Measurements from ENCODE around the gene UGT1A1. TPM values are rescaled to one million over a fixed set of nuclear protein-coding genes. Genes with fewer than 3 reads are reported as not detected.

Gene UGT1A1
- total and polyA plus RNA-seq, 2 donors (not counting 1 experiment from before 2014, with no cell fraction given) = not detected

DNA sequence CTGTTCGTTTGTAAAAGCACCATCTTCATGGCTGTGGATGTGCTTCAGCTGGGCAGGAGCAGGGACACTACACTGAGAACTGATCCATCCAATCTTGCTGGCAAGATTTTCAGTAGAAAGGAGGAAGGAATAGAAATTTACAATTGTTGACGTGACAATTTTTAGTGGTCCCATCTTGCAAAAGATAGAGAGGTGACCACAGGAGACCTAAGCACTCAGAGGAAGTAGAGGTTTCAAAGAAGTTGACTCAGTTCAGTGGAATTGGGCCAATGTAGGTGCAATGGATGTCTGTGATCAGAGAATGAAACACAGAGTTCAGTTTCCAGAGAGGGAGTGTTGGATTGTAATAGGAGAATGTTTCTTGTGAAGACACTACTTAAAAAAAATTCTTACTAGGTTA, 45.9 kb upstream of the UGT1A1 start:
- CTCF ChIA-PET = no interaction called here
- intact Hi-C loops (cut with micrococcal nuclease) = no loop called here
- H3K4me1 Mint-ChIP-seq = peaks cover 3% of the 10 kb centered on the region
- Histone ChIP-seq H4K20me1 (ENCODE audit: control insufficient read depth, insufficient read depth, low read length, poor library complexity, severe bottlenecking) (no peaks in the 10 kb centered on the region), H3K4me3 (ENCODE audit: control extremely low read depth in 1 of 5, extremely low read depth in 1 of 5, insufficient read depth in 1 of 5, low read depth in 2 of 5, low read length in 4 of 5) (no peak overlapping the region), H3K4me2 (replicated peaks; ENCODE audit: low read depth, low read length, poor library complexity, severe bottlenecking) (no peak overlapping the region), H3K27ac (ENCODE audit: low read length in 2 of 2) (no peak overlapping the region), H3K36me3 (replicated peaks in 1 of 2; ENCODE audit: control extremely low read depth in 1 of 2, control insufficient read depth in 1 of 2, extremely low read depth in 1 of 2, insufficient read depth in 2 of 2, low read length in 1 of 2) (no peaks in the 10 kb centered on the region), H3K27me3 (replicated peaks in 1 of 4; ENCODE audit: control extremely low read depth in 1 of 4, control insufficient read depth in 3 of 4, insufficient read depth in 4 of 4, low read length in 3 of 4) (peaks cover 0 to 8% (median 0%) of the 10 kb centered on the region in 4 experiments), H3K79me2 (ENCODE audit: control insufficient read depth, insufficient read depth, low read length) (no peaks in the 10 kb centered on the region), H3K9ac (ENCODE audit: low read length) (no peak overlapping the region), H3K9me3 (ENCODE audit: control extremely low read depth in 1 of 3, control insufficient read depth in 2 of 3, insufficient read depth in 1 of 3, low read length in 2 of 3) (no peaks in the 10 kb centered on the region), H2AFZ (ENCODE audit: insufficient read depth, low read depth, low read length, poor library complexity, severe bottlenecking) (no peak overlapping the region), H3K4me1 (ENCODE audit: control insufficient read depth in 2 of 2, insufficient read depth in 2 of 2, low read length in 2 of 2) (no peaks in the 10 kb centered on the region)
- H3K27me3 Mint-ChIP-seq = peaks cover 35% of the 10 kb centered on the region
- POLR2A ChIA-PET = no interaction called here
- 78% methylated on average over 2 of the region's 2 CpGs for WGBS (ENCODE audit: insufficient coverage)
- no peak overlapping the region for H3K4me3 Mint-ChIP-seq
- no peak for TF ChIP-seq CTCF (IDR thresholded peaks at IDR 0.05)
- no peak for TF ChIP-seq EZH2 (IDR thresholded peaks at IDR 0.05; ENCODE audit: borderline replicate concordance, insufficient read depth, low read depth, low read length, poor library complexity, severe bottlenecking)
- no peak for ATAC-seq (ENCODE audit: low read depth)
- H3K9me3 Mint-ChIP-seq (ENCODE audit: insufficient read depth) = no peaks in the 10 kb centered on the region
- no peak overlapping the region for H3K27ac Mint-ChIP-seq
- DNase-seq = no peak

- no peaks in the 10 kb centered on the region for H3K9me3 Mint-ChIP-seq (ENCODE audit: insufficient read depth)
- H3K27me3 Mint-ChIP-seq = peaks cover 36% of the 10 kb centered on the region
- Histone ChIP-seq H3K4me1 (ENCODE audit: control insufficient read depth in 2 of 2, insufficient read depth in 2 of 2, low read length in 2 of 2) (no peaks in the 10 kb centered on the region), H3K36me3 (replicated peaks in 1 of 2; ENCODE audit: control extremely low read depth in 1 of 2, control insufficient read depth in 1 of 2, extremely low read depth in 1 of 2, insufficient read depth in 2 of 2, low read length in 1 of 2) (no peaks in the 10 kb centered on the region), H3K27me3 (replicated peaks in 1 of 4; ENCODE audit: control extremely low read depth in 1 of 4, control insufficient read depth in 3 of 4, insufficient read depth in 4 of 4, low read length in 3 of 4) (peaks cover 0 to 8% (median 1%) of the 10 kb centered on the region in 4 experiments), H3K9ac (ENCODE audit: low read length) (no peak within 1 kb of the TSS), H2AFZ (ENCODE audit: insufficient read depth, low read depth, low read length, poor library complexity, severe bottlenecking) (no peak within 1 kb of the TSS), H4K20me1 (ENCODE audit: control insufficient read depth, insufficient read depth, low read length, poor library complexity, severe bottlenecking) (no peaks in the 10 kb centered on the region), H3K4me3 (ENCODE audit: control extremely low read depth in 1 of 5, extremely low read depth in 1 of 5, insufficient read depth in 1 of 5, low read depth in 2 of 5, low read length in 4 of 5) (no peak within 1 kb of the TSS), H3K79me2 (ENCODE audit: control insufficient read depth, insufficient read depth, low read length) (no peaks in the 10 kb centered on the region), H3K4me2 (replicated peaks; ENCODE audit: low read depth, low read length, poor library complexity, severe bottlenecking) (no peak within 1 kb of the TSS), H3K27ac (ENCODE audit: low read length in 2 of 2) (no peak within 1 kb of the TSS), H3K9me3 (ENCODE audit: control extremely low read depth in 1 of 3, control insufficient read depth in 2 of 3, insufficient read depth in 1 of 3, low read length in 2 of 3) (no peaks in the 10 kb centered on the region)
- WGBS (ENCODE audit: insufficient coverage) = 88% methylated on average over 7 of the region's 7 CpGs
- ChIA-PET CTCF (interaction anchor here (0.6 kb wide), 1 partner anchor 14 kb away, joined by 3 read pairs; no protein-coding TSS in a partner anchor), POLR2A (no interaction called here)
- no peak within 1 kb of the TSS for H3K27ac Mint-ChIP-seq
- DNase-seq (no peak), ATAC-seq (ENCODE audit: low read depth) (no peak)
- H3K4me3 Mint-ChIP-seq = no peak within 1 kb of the TSS
- no peaks in the 10 kb centered on the region for H3K4me1 Mint-ChIP-seq
- intact Hi-C loops (cut with micrococcal nuclease) = no loop called here
- no peak for TF ChIP-seq EZH2 (IDR thresholded peaks at IDR 0.05; ENCODE audit: borderline replicate concordance, insufficient read depth, low read depth, low read length, poor library complexity, severe bottlenecking)
- no peak for TF ChIP-seq CTCF (IDR thresholded peaks at IDR 0.05)
These were observed 41.5 kb upstream of the UGT1A1 start, which contains the start of gene UGT1A4 for GRCh38 chr2:233718552-233718951. Gene UGT1A4 (plus strand): TSS chr2:233718736. CDS start chr2:233718821, 85 bp downstream.
